ENCODE measurements around the gene AK5. TPM values are rescaled to one million over a fixed set of nuclear protein-coding genes. Genes with fewer than 3 reads are reported as not detected.
"Not testable (repeated sequence)": the region's sequence is repeated elsewhere in the genome, so short reads cannot be mapped to it uniquely, and the experiment has no call there.

AK5 gene
- total RNA-seq, 1 donor from 2014 or later: not detected

GRCh38 chr1:77511440-77511840 is 229.6 kb downstream of the AK5 start:
- no peaks in the 10 kb centered on the region for H3K27me3 Mint-ChIP-seq (ENCODE audit: low read depth)
- H3K4me1 Mint-ChIP-seq: peaks cover 24% of the 10 kb centered on the region
- H3K4me3 Mint-ChIP-seq: no peak overlapping the region
- no peaks in the 10 kb centered on the region for H3K36me3 Mint-ChIP-seq
- H3K27ac Mint-ChIP-seq: no peak overlapping the region
- TF ChIP-seq CTCF (IDR thresholded peaks at IDR 0.05; ENCODE audit: unreplicated experiment): no peak
- no peak for DNase-seq (ENCODE audit: low spot score in 2 of 2, unreplicated experiment in 2 of 2)
- H3K9me3 Mint-ChIP-seq: no peaks in the 10 kb centered on the region

- DNase-seq (ENCODE audit: low spot score in 2 of 2, unreplicated experiment in 2 of 2); H3K36me3 Mint-ChIP-seq; H3K27me3 Mint-ChIP-seq (ENCODE audit: low read depth); H3K9me3 Mint-ChIP-seq; H3K4me3 Mint-ChIP-seq; H3K27ac Mint-ChIP-seq: not testable (repeated sequence)
- H3K4me1 Mint-ChIP-seq: peaks cover 24% of the 10 kb centered on the region
Observed at GRCh38 chr1:77512650-77513049, 230.8 kb downstream of the AK5 start.

GRCh38 chr1:77513839-77514763 is 232.3 kb downstream of the AK5 start:
- Mint-ChIP-seq H3K4me1 (peaks cover 22% of the 10 kb centered on the region), H3K36me3 (no peaks in the 10 kb centered on the region)
- DNase-seq (ENCODE audit: low spot score in 2 of 2, unreplicated experiment in 2 of 2): no peak

GRCh38 chr1:77514921-77515776 is 233.3 kb downstream of the AK5 start:
- Mint-ChIP-seq H3K9me3 (no peaks in the 10 kb centered on the region), H3K27ac (peak overlapping the region; percentile 90), H3K27me3 (ENCODE audit: low read depth) (no peaks in the 10 kb centered on the region), H3K4me1 (peaks cover 18% of the 10 kb centered on the region), H3K4me3 (no peak overlapping the region), H3K36me3 (no peaks in the 10 kb centered on the region)
- DNase-seq (ENCODE audit: low spot score in 2 of 2, unreplicated experiment in 2 of 2): no peak
- no peak for TF ChIP-seq CTCF (IDR thresholded peaks at IDR 0.05; ENCODE audit: unreplicated experiment)

More at GRCh38 chr1:77513839-77514763, 232.3 kb downstream of the AK5 start:
- Mint-ChIP-seq H3K4me3 (no peak overlapping the region), H3K27ac (peak overlapping the region; percentile 90), H3K27me3 (ENCODE audit: low read depth) (no peaks in the 10 kb centered on the region), H3K9me3 (no peaks in the 10 kb centered on the region)
- no peak for TF ChIP-seq CTCF (IDR thresholded peaks at IDR 0.05; ENCODE audit: unreplicated experiment)

GRCh38 chr1:77516106-77516505 is 234.3 kb downstream of the AK5 start:
- H3K4me1 Mint-ChIP-seq: peaks cover 18% of the 10 kb centered on the region
- no peaks in the 10 kb centered on the region for H3K27me3 Mint-ChIP-seq (ENCODE audit: low read depth)
- no peak for TF ChIP-seq CTCF (IDR thresholded peaks at IDR 0.05; ENCODE audit: unreplicated experiment)
- no peak overlapping the region for H3K4me3 Mint-ChIP-seq
- DNase-seq (ENCODE audit: low spot score in 2 of 2, unreplicated experiment in 2 of 2): no peak
- no peaks in the 10 kb centered on the region for H3K36me3 Mint-ChIP-seq
- no peak overlapping the region for H3K27ac Mint-ChIP-seq
- no peaks in the 10 kb centered on the region for H3K9me3 Mint-ChIP-seq

GRCh38 chr1:77524038-77524437 is 242.2 kb downstream of the AK5 start:
- Mint-ChIP-seq H3K4me1 (no peaks in the 10 kb centered on the region), H3K27me3 (ENCODE audit: low read depth) (no peaks in the 10 kb centered on the region), H3K36me3 (no peaks in the 10 kb centered on the region), H3K9me3 (peaks cover 17% of the 10 kb centered on the region), H3K27ac (no peak overlapping the region), H3K4me3 (no peak overlapping the region)
- no peak for DNase-seq (ENCODE audit: low spot score in 2 of 2, unreplicated experiment in 2 of 2)
- no peak for TF ChIP-seq CTCF (IDR thresholded peaks at IDR 0.05; ENCODE audit: unreplicated experiment)

GRCh38 chr1:77531149-77531548 is 249.3 kb downstream of the AK5 start:
- not testable (repeated sequence) for H3K27me3 Mint-ChIP-seq (ENCODE audit: low read depth); H3K4me1 Mint-ChIP-seq; H3K27ac Mint-ChIP-seq; H3K4me3 Mint-ChIP-seq; DNase-seq (ENCODE audit: low spot score in 2 of 2, unreplicated experiment in 2 of 2); H3K36me3 Mint-ChIP-seq; H3K9me3 Mint-ChIP-seq

GRCh38 chr1:77531596-77532280 is 249.9 kb downstream of the AK5 start:
- H3K4me1 Mint-ChIP-seq; H3K27ac Mint-ChIP-seq; DNase-seq (ENCODE audit: low spot score in 2 of 2, unreplicated experiment in 2 of 2); H3K4me3 Mint-ChIP-seq; H3K27me3 Mint-ChIP-seq (ENCODE audit: low read depth); H3K9me3 Mint-ChIP-seq; H3K36me3 Mint-ChIP-seq: not testable (repeated sequence)
